ENCODE measurements around the gene SCFD2.

DNA sequence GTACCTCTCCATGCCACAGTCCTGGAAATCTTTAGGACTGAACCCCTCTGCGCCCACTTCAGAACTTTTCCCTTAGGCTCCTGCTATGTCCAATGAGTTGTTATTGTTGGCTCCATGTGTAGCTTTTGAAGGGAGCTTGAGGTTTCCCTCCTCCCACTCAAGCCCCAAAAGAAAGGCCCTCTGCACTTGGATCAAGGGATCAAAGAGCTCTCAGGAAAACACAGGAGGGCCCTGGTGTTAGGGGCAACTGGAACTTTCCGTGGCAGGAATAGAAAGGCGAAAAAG, 368.8 kb downstream of the SCFD2 start:
- no peak for TF ChIP-seq TARDBP (IDR thresholded peaks at IDR 0.05)
- no peak for TF ChIP-seq ZNF384 (IDR thresholded peaks at IDR 0.05)
- TF ChIP-seq BHLHE40 (IDR thresholded peaks at IDR 0.05; ENCODE audit: borderline replicate concordance): no peak
- no peak for TF ChIP-seq FOXA1 (IDR thresholded peaks at IDR 0.05)
- no peak for TF ChIP-seq SUZ12 (IDR thresholded peaks at IDR 0.05)
- TF ChIP-seq FOXK2 (IDR thresholded peaks at IDR 0.05): no peak
